SK-N-SH (cell line): ENCODE results near the gene TAF11L8.

Experiments
- POLR2AphosphoS5 ChIP-seq: IDR thresholded peaks from 2 replicates; pipeline ENCODE4 v1.6.1; 2012; ENCODE audit warnings: low read depth, low read length
- RAD21 ChIP-seq: IDR thresholded peaks from 2 replicates; pipeline ENCODE4 v1.6.1; 2012; ENCODE audit warnings: mild to moderate bottlenecking, low read length
- TAF1 ChIP-seq: IDR thresholded peaks from 2 replicates; pipeline ENCODE4 v1.6.1; 2012; ENCODE audit warnings: low read depth, mild to moderate bottlenecking, low read length, moderate library complexity, borderline replicate concordance
- TCF12 ChIP-seq: IDR thresholded peaks from 2 replicates; pipeline ENCODE4 v1.4.0; 2012
- TF ChIP-seq, protein P1 (sequence below): fragments of 200-600 bp; sonication (generic); IDR thresholded peaks from 2 replicates; pipeline ENCODE4 v1.6.1; 2017; ENCODE audit warnings: antibody characterized with exemption, mild to moderate bottlenecking, moderate library complexity
- TF ChIP-seq, protein P2 (sequence below): IDR thresholded peaks from 2 replicates; pipeline ENCODE4; 2012
- TF ChIP-seq, protein P3 (sequence below): IDR thresholded peaks from 2 replicates; pipeline ENCODE4 v1.4.0; 2012; ENCODE audit warnings: low read depth
- TF ChIP-seq, protein P4 (sequence below): IDR thresholded peaks from 2 replicates; pipeline ENCODE4 v1.6.1; 2012; ENCODE audit warnings: mild to moderate bottlenecking, low read depth, low read length, moderate library complexity

DNA sequence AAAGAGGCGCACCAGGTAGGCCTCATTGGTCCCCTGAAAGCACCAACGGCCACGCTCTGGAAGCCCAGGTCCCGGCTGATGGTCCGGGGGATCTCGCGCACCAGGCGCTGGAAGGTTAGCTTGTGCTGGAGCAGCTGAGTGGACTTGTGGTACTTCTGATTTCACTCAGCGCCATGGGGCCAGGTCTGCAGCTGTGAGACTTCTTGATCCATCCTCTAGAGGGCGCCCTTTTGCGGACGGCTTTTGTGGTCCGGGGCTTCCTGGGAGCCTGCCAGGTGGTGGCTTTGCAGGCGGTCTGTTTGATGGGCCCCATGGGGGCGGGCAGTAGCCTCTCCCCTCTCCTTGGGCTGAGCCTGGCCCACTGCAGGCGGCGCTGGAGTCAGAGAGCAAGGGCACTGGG lies 29.9 kb upstream of the TAF11L8 start:
- TF ChIP-seq, protein P1, sequence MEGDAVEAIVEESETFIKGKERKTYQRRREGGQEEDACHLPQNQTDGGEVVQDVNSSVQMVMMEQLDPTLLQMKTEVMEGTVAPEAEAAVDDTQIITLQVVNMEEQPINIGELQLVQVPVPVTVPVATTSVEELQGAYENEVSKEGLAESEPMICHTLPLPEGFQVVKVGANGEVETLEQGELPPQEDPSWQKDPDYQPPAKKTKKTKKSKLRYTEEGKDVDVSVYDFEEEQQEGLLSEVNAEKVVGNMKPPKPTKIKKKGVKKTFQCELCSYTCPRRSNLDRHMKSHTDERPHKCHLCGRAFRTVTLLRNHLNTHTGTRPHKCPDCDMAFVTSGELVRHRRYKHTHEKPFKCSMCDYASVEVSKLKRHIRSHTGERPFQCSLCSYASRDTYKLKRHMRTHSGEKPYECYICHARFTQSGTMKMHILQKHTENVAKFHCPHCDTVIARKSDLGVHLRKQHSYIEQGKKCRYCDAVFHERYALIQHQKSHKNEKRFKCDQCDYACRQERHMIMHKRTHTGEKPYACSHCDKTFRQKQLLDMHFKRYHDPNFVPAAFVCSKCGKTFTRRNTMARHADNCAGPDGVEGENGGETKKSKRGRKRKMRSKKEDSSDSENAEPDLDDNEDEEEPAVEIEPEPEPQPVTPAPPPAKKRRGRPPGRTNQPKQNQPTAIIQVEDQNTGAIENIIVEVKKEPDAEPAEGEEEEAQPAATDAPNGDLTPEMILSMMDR: peak; percentile 29
- TF ChIP-seq RAD21 (no peak), TAF1 (no peak), POLR2AphosphoS5 (no peak), TCF12 (no peak)
- TF ChIP-seq, protein P2, sequence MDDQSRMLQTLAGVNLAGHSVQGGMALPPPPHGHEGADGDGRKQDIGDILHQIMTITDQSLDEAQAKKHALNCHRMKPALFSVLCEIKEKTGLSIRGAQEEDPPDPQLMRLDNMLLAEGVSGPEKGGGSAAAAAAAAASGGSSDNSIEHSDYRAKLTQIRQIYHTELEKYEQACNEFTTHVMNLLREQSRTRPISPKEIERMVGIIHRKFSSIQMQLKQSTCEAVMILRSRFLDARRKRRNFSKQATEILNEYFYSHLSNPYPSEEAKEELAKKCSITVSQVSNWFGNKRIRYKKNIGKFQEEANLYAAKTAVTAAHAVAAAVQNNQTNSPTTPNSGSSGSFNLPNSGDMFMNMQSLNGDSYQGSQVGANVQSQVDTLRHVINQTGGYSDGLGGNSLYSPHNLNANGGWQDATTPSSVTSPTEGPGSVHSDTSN: no peak
- TF ChIP-seq, protein P3, sequence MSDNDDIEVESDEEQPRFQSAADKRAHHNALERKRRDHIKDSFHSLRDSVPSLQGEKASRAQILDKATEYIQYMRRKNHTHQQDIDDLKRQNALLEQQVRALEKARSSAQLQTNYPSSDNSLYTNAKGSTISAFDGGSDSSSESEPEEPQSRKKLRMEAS: no peak
- TF ChIP-seq, protein P4, sequence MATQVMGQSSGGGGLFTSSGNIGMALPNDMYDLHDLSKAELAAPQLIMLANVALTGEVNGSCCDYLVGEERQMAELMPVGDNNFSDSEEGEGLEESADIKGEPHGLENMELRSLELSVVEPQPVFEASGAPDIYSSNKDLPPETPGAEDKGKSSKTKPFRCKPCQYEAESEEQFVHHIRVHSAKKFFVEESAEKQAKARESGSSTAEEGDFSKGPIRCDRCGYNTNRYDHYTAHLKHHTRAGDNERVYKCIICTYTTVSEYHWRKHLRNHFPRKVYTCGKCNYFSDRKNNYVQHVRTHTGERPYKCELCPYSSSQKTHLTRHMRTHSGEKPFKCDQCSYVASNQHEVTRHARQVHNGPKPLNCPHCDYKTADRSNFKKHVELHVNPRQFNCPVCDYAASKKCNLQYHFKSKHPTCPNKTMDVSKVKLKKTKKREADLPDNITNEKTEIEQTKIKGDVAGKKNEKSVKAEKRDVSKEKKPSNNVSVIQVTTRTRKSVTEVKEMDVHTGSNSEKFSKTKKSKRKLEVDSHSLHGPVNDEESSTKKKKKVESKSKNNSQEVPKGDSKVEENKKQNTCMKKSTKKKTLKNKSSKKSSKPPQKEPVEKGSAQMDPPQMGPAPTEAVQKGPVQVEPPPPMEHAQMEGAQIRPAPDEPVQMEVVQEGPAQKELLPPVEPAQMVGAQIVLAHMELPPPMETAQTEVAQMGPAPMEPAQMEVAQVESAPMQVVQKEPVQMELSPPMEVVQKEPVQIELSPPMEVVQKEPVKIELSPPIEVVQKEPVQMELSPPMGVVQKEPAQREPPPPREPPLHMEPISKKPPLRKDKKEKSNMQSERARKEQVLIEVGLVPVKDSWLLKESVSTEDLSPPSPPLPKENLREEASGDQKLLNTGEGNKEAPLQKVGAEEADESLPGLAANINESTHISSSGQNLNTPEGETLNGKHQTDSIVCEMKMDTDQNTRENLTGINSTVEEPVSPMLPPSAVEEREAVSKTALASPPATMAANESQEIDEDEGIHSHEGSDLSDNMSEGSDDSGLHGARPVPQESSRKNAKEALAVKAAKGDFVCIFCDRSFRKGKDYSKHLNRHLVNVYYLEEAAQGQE: no peak
